Liver (tissue), 9 donors: ENCODE results near the gene KIF17. TPM values are rescaled to one million over a fixed set of nuclear protein-coding genes. Genes with fewer than 3 reads are reported as not detected.

Source experiments
- DNase-seq: peaks from one replicate; pipeline ENCODE4 v3.0.0-alpha.2; 2017; ENCODE audit warnings: low spot score
- H3K27ac ChIP-seq, 2 donors: one replicate each; pipeline ENCODE4 v1.7.0; 2013; ENCODE audit warnings: inconsistent platforms in 2 of 2, low read length in 2 of 2, control low read depth in 1 of 2, low read depth in 1 of 2, mild to moderate bottlenecking in 1 of 2
- H3K27me3 ChIP-seq, 4 donors: one replicate each; pipeline versions ENCODE4 v1.6.1 to v1.7.0; 2013; ENCODE audit warnings: low read length in 3 of 4, inconsistent platforms in 1 of 4, mild to moderate bottlenecking in 1 of 4, moderate library complexity in 1 of 4; ENCODE audit not compliant: control insufficient read depth in 4 of 4, insufficient read depth in 4 of 4
- H3K36me3 ChIP-seq, 4 donors: one replicate each; pipeline versions ENCODE4 v1.6.1 to v1.7.0; 2013; ENCODE audit warnings: low read length in 3 of 4, mild to moderate bottlenecking in 3 of 4, low read depth in 1 of 4, moderate library complexity in 1 of 4; ENCODE audit not compliant: control insufficient read depth in 4 of 4, insufficient read depth in 3 of 4
- H3K4me1 ChIP-seq, 4 donors: one replicate each; pipeline versions ENCODE4 v1.6.1 to v1.7.0; 2013; ENCODE audit warnings: low read length in 3 of 4, mild to moderate bottlenecking in 3 of 4, moderate library complexity in 1 of 4; ENCODE audit not compliant: control insufficient read depth in 4 of 4, insufficient read depth in 4 of 4
- H3K4me3 ChIP-seq, 3 donors: one replicate each; pipeline versions ENCODE4 v1.6.1 to v1.7.0; 2013; ENCODE audit warnings: low read length in 3 of 3, control low read depth in 1 of 3, low read depth in 1 of 3, mild to moderate bottlenecking in 1 of 3
- H3K9ac ChIP-seq, 2 donors: one replicate each; pipeline ENCODE4 v1.7.0; 2013; ENCODE audit warnings: low read length in 2 of 2, mild to moderate bottlenecking in 2 of 2, moderate library complexity in 2 of 2, control low read depth in 1 of 2, low read depth in 1 of 2
- H3K9me3 ChIP-seq, 4 donors: one replicate each; pipeline versions ENCODE4 v1.6.1 to v1.7.0; 2013; ENCODE audit warnings: low read length in 3 of 4; ENCODE audit not compliant: control insufficient read depth in 4 of 4
- CTCF ChIP-seq: fragments of 150-350 bp; IDR thresholded peaks from 2 replicates; pipeline ENCODE4 v1.5.1; 2017; ENCODE audit warnings: improper control_type of control experiment, low read depth, low read length; ENCODE audit not compliant: missing input control
- EGR1 ChIP-seq, 2 donors: IDR thresholded peaks; 2 replicates each; pipeline ENCODE4 v1.6.1; 2016 to 2018; ENCODE audit warnings: antibody characterized with exemption in 2 of 2, low read depth in 2 of 2
- FOXA1 ChIP-seq: IDR thresholded peaks from 2 replicates; pipeline ENCODE4 v1.6.1; 2016; ENCODE audit warnings: antibody characterized with exemption
- FOXA2 ChIP-seq: IDR thresholded peaks from 2 replicates; pipeline ENCODE4 v1.6.1; 2016; ENCODE audit warnings: antibody characterized with exemption
- GABPA ChIP-seq, 2 donors: IDR thresholded peaks in 1 of 2; conservative IDR thresholded peaks in 1 of 2; 2 replicates each; pipeline ENCODE4 v1.6.1; 2016; ENCODE audit warnings: antibody characterized with exemption in 2 of 2, mild to moderate bottlenecking in 1 of 2, moderate library complexity in 1 of 2
- HNF4A ChIP-seq, 2 donors: conservative IDR thresholded peaks; 2 replicates each; pipeline ENCODE4 v1.6.1; 2016; ENCODE audit warnings: antibody characterized with exemption in 2 of 2, mild to moderate bottlenecking in 2 of 2
- HNF4G ChIP-seq: IDR thresholded peaks from 2 replicates; pipeline ENCODE4 v1.6.1; 2016; ENCODE audit warnings: antibody characterized with exemption
- JUND ChIP-seq, 2 donors: IDR thresholded peaks; 2 replicates each; pipeline ENCODE4 v1.6.1; 2016; ENCODE audit warnings: antibody characterized with exemption in 2 of 2
- MAX ChIP-seq: IDR thresholded peaks from 2 replicates; pipeline ENCODE4 v1.6.1; 2016; ENCODE audit warnings: antibody characterized with exemption
- NR2F2 ChIP-seq: IDR thresholded peaks from 2 replicates; pipeline ENCODE4 v1.6.1; 2016; ENCODE audit warnings: antibody characterized with exemption
- RAD21 ChIP-seq, 2 donors: IDR thresholded peaks; 2 replicates each; pipeline ENCODE4 v1.6.1; 2016; ENCODE audit warnings: antibody characterized with exemption in 2 of 2, mild to moderate bottlenecking in 2 of 2
- RXRA ChIP-seq, 2 donors: IDR thresholded peaks; 2 replicates each; pipeline ENCODE4 v1.6.1; 2017 to 2018; ENCODE audit warnings: antibody characterized with exemption in 2 of 2, mild to moderate bottlenecking in 1 of 2
- SP1 ChIP-seq: IDR thresholded peaks from 2 replicates; pipeline ENCODE4 v1.6.1; 2018; ENCODE audit warnings: antibody characterized with exemption, mild to moderate bottlenecking
- TAF1 ChIP-seq: conservative IDR thresholded peaks from 2 replicates; pipeline ENCODE4 v1.6.1; 2016; ENCODE audit warnings: antibody characterized with exemption, mild to moderate bottlenecking
- YY1 ChIP-seq: IDR thresholded peaks from 2 replicates; pipeline ENCODE4 v1.6.1; 2016; ENCODE audit warnings: antibody characterized with exemption, mild to moderate bottlenecking
- ZBTB33 ChIP-seq: IDR thresholded peaks from 2 replicates; pipeline ENCODE4 v1.6.1; 2016; ENCODE audit warnings: antibody characterized with exemption
- WGBS: extraction: QIAGEN DNeasy Blood & Tissue Kit; methylation state at CpG from one replicate; pipeline ENCODE4 v1.1.7; 2013; 5-methylcytosine and 5-hydroxymethylcytosine counted together
- polyA plus RNA-seq, 2 donors: library from polyadenylated mRNA; stranded (reverse) in 1 of 2; unstranded in 1 of 2; fragments of 200-250 nt in 1 of 2; fragments of >200 nt in 1 of 2; fragmentation: Nextera tagmentation in 1 of 2; extraction: Ambion mirVana in 1 of 2; gene quantifications; one replicate each; pipeline versions ENCODE4 v1.2.1 to v1.2.3, GENCODE V29; 2013 to 2015
- total RNA-seq, 2 donors: library from RNA; depleted of rRNA; stranded (reverse); fragments of >200 nt; gene quantifications; one replicate each; pipeline ENCODE4 v1.2.3, GENCODE V29; 2014
- TF ChIP-seq, protein P1 (sequence below): IDR thresholded peaks from 2 replicates; pipeline ENCODE4 v1.6.1; 2016; ENCODE audit warnings: antibody characterized with exemption
- TF ChIP-seq, protein P2 (sequence below): IDR thresholded peaks from 2 replicates; pipeline ENCODE4 v1.6.1; 2016; ENCODE audit warnings: antibody characterized with exemption, mild to moderate bottlenecking
- donor health status: healthy.
- donor health status: healthy.
- donor health status: healthy.
- donor health status: healthy.
- donor health status: healthy.

KIF17 gene
- total and polyA plus RNA-seq, 4 donors = 1.0 to 2.7 (median 2.0) TPM

- peaks cover 3 to 14% (median 9%) of the 10 kb centered on the region in 4 donors for H3K36me3 ChIP-seq
- no peaks in the 10 kb centered on the region for H3K27me3 ChIP-seq
- no peak for TF ChIP-seq GABPA (IDR thresholded peaks at IDR 0.05 in 1 of 2, conservative IDR thresholded peaks at IDR 0.05 in 1 of 2)
- TF ChIP-seq MAX = no peak
- no peak for TF ChIP-seq SP1
- TF ChIP-seq, protein P1, sequence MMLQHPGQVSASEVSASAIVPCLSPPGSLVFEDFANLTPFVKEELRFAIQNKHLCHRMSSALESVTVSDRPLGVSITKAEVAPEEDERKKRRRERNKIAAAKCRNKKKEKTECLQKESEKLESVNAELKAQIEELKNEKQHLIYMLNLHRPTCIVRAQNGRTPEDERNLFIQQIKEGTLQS = no peak
- TF ChIP-seq RXRA (IDR thresholded peaks at IDR 0.05) = no peak
- TF ChIP-seq, protein P2, sequence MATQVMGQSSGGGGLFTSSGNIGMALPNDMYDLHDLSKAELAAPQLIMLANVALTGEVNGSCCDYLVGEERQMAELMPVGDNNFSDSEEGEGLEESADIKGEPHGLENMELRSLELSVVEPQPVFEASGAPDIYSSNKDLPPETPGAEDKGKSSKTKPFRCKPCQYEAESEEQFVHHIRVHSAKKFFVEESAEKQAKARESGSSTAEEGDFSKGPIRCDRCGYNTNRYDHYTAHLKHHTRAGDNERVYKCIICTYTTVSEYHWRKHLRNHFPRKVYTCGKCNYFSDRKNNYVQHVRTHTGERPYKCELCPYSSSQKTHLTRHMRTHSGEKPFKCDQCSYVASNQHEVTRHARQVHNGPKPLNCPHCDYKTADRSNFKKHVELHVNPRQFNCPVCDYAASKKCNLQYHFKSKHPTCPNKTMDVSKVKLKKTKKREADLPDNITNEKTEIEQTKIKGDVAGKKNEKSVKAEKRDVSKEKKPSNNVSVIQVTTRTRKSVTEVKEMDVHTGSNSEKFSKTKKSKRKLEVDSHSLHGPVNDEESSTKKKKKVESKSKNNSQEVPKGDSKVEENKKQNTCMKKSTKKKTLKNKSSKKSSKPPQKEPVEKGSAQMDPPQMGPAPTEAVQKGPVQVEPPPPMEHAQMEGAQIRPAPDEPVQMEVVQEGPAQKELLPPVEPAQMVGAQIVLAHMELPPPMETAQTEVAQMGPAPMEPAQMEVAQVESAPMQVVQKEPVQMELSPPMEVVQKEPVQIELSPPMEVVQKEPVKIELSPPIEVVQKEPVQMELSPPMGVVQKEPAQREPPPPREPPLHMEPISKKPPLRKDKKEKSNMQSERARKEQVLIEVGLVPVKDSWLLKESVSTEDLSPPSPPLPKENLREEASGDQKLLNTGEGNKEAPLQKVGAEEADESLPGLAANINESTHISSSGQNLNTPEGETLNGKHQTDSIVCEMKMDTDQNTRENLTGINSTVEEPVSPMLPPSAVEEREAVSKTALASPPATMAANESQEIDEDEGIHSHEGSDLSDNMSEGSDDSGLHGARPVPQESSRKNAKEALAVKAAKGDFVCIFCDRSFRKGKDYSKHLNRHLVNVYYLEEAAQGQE = no peak
- TF ChIP-seq HNF4A (conservative IDR thresholded peaks at IDR 0.05) = no peak
- no peak for TF ChIP-seq FOXA1
- TF ChIP-seq YY1 = no peak
- no peak for TF ChIP-seq EGR1 (IDR thresholded peaks at IDR 0.05; ENCODE audit: low read depth in 2 of 2)
- no peak for TF ChIP-seq ZBTB33
- TF ChIP-seq FOXA2 = no peak
- no peak for TF ChIP-seq RAD21 (IDR thresholded peaks at IDR 0.05)
- H3K9ac ChIP-seq = peak overlapping the region in 1 of 2 donors; percentile 13
- peak overlapping the region; percentile 62 to 84 (median 80) for H3K4me3 ChIP-seq
- peak overlapping the region; percentile 51 to 68 for H3K27ac ChIP-seq
- 63% methylated on average over 7 of the region's 7 CpGs for WGBS
- no peak for DNase-seq
- H3K4me1 ChIP-seq = peaks cover 0 to 26% (median 20%) of the 10 kb centered on the region in 4 donors
- H3K9me3 ChIP-seq = no peaks in the 10 kb centered on the region
Measured at GRCh38 chr1:20662110-20662475, 55.7 kb downstream of the KIF17 start.

GRCh38 chr1:20661207-20662109, 56.3 kb downstream of the KIF17 start, which contains the start of gene DDOST:
TSS of gene DDOST (minus strand) at chr1:20661369. CDS start at chr1:20661350, 19 bp downstream.
- Histone ChIP-seq H3K9me3 (no peaks in the 10 kb centered on the region), H3K4me1 (peaks cover 0 to 26% (median 20%) of the 10 kb centered on the region in 4 donors), H3K27me3 (no peaks in the 10 kb centered on the region), H3K9ac (peak within 1 kb of the TSS; percentile 75 to 96), H3K36me3 (peaks cover 6 to 18% (median 13%) of the 10 kb centered on the region in 4 donors), H3K4me3 (peak within 1 kb of the TSS; percentile 80 to 95 (median 84)), H3K27ac (peak within 1 kb of the TSS; percentile 51 to 68)
- DNase-seq = peak; percentile 91
- WGBS = under 1% methylated on average over 58 of the region's 58 CpGs
- TF ChIP-seq HNF4A (conservative IDR thresholded peaks at IDR 0.05) (peak in 1 of 2 donors; percentile 30), GABPA (IDR thresholded peaks at IDR 0.05 in 1 of 2, conservative IDR thresholded peaks at IDR 0.05 in 1 of 2) (peak; percentile 94 to 99), RAD21 (IDR thresholded peaks at IDR 0.05) (peak; percentile 42 to 45), YY1 (peak; percentile 67), TAF1 (peak; percentile 15), JUND (IDR thresholded peaks at IDR 0.05) (peak in 1 of 2 donors; percentile 22), EGR1 (IDR thresholded peaks at IDR 0.05; ENCODE audit: low read depth in 2 of 2) (peak; percentile 33 to 85), RXRA (IDR thresholded peaks at IDR 0.05) (peak in 1 of 2 donors; percentile 51), HNF4G (no peak), NR2F2 (peak; percentile 53), FOXA1 (no peak), FOXA2 (no peak), ZBTB33 (no peak), CTCF (peak; percentile 45), SP1 (peak; percentile 85)
- TF ChIP-seq, protein P1 = no peak
